ENCODE data around the gene WNT9B. TPM values are rescaled to one million over a fixed set of nuclear protein-coding genes. Genes with fewer than 3 reads are reported as not detected.

Gene WNT9B
- total RNA-seq, 2 donors from 2014 or later = not detected

GRCh38 chr17:46874906-46875305 lies 23.5 kb downstream of the WNT9B start:
- DNase-seq = no peak
- intact Hi-C loops (cut with DNase I, micrococcal nuclease) = no loop called here
- ATAC-seq = no peak

DNA sequence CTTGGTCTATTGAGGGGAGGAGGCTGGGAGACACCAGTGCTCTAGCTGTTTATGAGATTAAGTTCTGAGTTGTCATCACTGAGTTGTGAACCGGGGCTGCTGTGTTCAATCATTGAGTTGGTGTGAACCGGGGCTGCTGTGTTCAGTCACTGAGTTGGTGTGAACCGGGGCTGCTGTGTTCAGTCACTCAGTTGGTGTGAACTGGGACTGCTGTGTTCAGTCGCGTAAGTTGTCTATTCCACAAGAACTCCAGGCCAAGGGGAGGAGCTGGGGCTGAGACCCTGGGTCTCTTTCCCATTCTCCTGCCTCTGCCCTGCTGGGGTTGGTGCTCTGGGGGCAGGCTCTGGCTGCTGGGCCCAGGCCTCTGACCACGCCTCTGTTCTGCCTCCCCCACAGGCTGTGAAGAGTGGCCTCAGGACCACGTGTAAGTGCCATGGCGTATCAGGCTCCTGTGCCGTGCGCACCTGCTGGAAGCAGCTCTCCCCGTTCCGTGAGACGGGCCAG lies 24.5 kb downstream of the WNT9B start:
- DNase-seq = no peak
- intact Hi-C loops (cut with DNase I, micrococcal nuclease) = no loop called here
- peak; percentile 22 for ATAC-seq

- ATAC-seq (peak; percentile 100), DNase-seq (peak; percentile 51 to 77)
- intact Hi-C loops (cut with DNase I, micrococcal nuclease) = no loop called here
Measured at GRCh38 chr17:46876353-46876887, 25.0 kb downstream of the WNT9B start.

GRCh38 chr17:46876926-46877325 lies 25.5 kb downstream of the WNT9B start:
- intact Hi-C loops (cut with DNase I, micrococcal nuclease) = no loop called here
- DNase-seq (no peak), ATAC-seq (no peak)

DNA sequence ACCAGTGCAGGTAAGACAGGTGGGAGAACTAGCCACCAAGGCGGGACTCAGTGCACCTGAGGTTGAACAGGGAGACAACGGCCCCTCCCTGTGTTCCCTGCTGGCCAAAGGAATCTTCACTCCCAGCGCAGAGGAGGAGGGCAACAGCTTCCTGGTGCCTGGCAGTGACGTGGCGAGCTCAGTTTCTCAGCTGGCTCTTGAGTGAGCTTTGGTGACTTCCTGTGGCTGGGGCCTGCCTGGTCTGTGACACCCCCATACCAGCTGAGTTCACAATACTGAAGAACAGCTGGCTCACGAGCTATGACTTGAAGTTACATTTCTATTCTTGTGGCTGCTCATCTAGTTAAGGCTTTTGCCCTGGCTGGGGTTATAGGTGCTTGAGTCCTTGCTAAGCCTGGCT lies 26.1 kb downstream of the WNT9B start:
- ATAC-seq (no peak), DNase-seq (no peak)
- intact Hi-C loops (cut with DNase I, micrococcal nuclease) = no loop called here

GRCh38 chr17:46878055-46878454 lies 26.7 kb downstream of the WNT9B start:
- peak in 1 of 2 donors; percentile 36 for DNase-seq
- intact Hi-C loops (cut with DNase I, micrococcal nuclease) = no loop called here
- ATAC-seq = no peak

GRCh38 chr17:46879101-46879500 lies 27.7 kb downstream of the WNT9B start:
- intact Hi-C loops (cut with DNase I, micrococcal nuclease) = no loop called here
- DNase-seq = no peak
- no peak for ATAC-seq

DNA sequence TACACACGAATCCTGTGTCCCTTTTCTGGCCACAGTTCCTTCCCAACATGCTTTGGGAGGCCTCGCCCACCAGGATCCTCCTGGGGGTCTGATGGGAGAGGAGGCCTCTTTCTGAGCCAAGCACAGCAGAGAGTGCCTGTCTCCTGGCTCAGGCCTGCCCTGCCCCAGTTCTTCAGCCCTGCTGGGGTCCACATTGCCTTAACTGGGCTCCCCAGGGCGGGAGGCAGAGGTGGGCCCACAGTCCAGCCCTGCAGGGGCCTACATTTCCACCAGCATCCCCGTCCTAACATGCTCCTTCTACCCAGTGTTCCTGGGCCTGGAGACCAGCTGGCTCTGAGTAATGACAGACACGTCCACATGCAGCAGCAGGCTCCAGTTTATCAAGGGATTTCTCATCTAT lies 29.6 kb downstream of the WNT9B start:
- ATAC-seq = no peak
- no peak for DNase-seq
- intact Hi-C loops (cut with DNase I, micrococcal nuclease) = no loop called here

DNA sequence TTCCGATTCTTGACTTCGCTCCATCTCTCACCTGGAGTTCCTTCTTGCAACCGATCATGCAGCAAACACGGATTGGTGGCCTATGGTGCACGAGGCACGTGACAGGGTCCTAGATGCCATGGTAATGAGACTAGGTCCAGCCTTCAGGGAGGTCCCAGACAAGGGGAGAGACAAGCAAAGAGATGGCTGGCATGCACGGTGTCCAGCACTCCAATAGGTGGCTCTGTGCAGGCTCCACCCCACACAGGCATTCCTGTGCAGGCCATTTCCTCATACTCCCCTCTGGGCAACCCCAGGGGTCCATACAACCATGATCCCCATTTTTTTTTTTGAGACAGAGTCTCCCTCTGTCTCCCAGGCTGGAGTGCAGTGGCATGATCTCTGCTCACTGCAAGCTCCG lies 31.3 kb downstream of the WNT9B start:
- ATAC-seq (no peak), DNase-seq (no peak)
- intact Hi-C loops (cut with DNase I, micrococcal nuclease) = no loop called here

GRCh38 chr17:46883871-46884520 lies 32.6 kb downstream of the WNT9B start:
- ATAC-seq (no peak), DNase-seq (no peak)
- intact Hi-C loops (cut with DNase I, micrococcal nuclease) = no loop called here

GRCh38 chr17:46884552-46884951 lies 33.2 kb downstream of the WNT9B start:
- no peak for ATAC-seq
- intact Hi-C loops (cut with DNase I, micrococcal nuclease) = no loop called here

GRCh38 chr17:46885415-46886309 lies 34.3 kb downstream of the WNT9B start:
- intact Hi-C loops (cut with DNase I, micrococcal nuclease) = no loop called here
- ATAC-seq = no peak
- no peak for DNase-seq

More at GRCh38 chr17:46884552-46884951, 33.2 kb downstream of the WNT9B start:
- DNase-seq = no peak

GRCh38 chr17:46886310-46886663 lies 34.9 kb downstream of the WNT9B start:
- ATAC-seq = no peak
- intact Hi-C loops (cut with DNase I, micrococcal nuclease) = no loop called here
- DNase-seq = no peak

- intact Hi-C loops (cut with DNase I, micrococcal nuclease) = no loop called here
- ATAC-seq = no peak
- DNase-seq = no peak
Measured at GRCh38 chr17:46887717-46888116, 36.3 kb downstream of the WNT9B start.

DNA sequence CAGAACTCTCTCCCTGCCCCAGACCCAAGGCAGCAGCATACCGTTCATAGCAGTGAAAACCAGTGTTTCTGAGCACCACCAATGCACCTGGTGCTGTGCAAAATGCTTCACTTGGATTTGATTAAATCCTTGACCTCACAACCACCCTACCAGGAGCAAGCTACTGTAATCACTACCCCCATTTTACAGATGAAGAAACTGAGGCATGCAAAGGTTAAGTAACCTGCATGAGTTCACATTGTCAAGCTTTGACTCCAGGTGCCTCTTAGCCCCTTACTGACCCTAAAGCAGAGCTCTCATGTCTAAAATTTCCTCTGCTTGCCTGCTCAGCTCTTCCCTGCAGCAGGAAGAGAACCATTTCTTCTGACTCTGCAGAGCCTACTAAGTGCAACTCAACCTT lies 37.3 kb downstream of the WNT9B start:
- no peak for DNase-seq
- intact Hi-C loops (cut with DNase I, micrococcal nuclease) = no loop called here
- no peak for ATAC-seq

DNA sequence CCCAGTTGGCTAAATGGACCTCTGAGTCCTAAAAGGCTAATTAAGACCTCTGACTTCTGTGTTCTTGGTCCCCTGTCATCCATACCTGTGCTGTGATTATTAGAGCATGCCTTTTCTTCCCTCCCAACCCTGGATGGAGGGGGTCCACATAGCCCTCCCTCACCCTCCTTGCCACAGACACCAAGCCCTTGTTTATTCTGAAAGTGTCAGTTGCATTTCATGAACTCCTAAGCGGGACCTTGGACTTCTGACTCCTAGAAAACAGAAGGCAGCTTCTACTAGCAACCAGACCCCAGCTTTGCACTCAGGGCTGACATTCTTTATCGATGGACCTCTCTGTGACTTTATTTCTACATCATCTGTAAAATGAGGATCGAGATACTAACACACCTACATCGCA lies 38.1 kb downstream of the WNT9B start:
- ATAC-seq (no peak), DNase-seq (no peak)
- intact Hi-C loops (cut with DNase I, micrococcal nuclease) = no loop called here

GRCh38 chr17:46889992-46890564 lies 38.7 kb downstream of the WNT9B start:
- DNase-seq (no peak), ATAC-seq (no peak)
- intact Hi-C loops (cut with DNase I, micrococcal nuclease) = no loop called here

DNA sequence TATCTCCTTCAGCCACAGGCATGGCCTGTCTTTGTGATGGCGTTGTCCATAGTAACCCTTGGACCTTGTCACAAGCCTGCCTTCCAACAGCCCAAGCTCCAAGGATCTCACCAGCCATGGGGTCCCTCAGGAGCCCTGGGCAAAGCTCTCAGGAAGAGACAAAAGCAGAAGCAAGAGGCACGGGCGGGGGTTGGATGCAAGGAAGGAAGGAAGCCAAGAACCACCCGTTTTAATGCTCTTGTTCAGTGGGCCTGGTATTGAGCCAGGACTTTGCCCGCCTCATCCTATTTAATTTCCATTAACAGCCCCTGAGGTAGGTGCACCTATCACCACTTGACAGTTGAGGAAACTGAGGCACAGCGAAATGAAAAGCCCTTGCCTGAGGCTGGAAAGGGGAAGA lies 39.3 kb downstream of the WNT9B start:
- ATAC-seq = no peak
- no peak for DNase-seq
- intact Hi-C loops (cut with DNase I, micrococcal nuclease) = no loop called here

GRCh38 chr17:46892192-46892703 lies 40.9 kb downstream of the WNT9B start:
- no peak for DNase-seq
- ATAC-seq = no peak
- intact Hi-C loops (cut with DNase I, micrococcal nuclease) = no loop called here

DNA sequence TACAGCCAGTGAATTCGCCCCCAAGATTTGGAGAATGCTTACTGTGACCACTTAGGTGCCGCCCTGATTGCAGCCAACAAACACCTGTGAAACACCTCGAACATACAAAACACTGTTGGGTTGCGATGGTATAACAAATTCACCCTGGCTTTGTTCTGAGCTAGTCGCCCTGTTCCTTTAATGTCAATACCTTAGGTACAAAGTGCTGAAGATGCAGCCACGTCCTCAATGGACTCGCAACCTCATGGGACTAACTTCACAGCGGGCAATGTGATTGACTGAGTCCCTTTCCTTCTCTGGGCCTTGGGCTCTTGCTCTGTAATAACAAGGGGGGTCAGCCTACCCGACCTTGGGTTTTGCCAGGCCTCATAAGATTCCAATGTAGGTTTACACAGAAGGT lies 42.6 kb downstream of the WNT9B start:
- DNase-seq (no peak), ATAC-seq (no peak)
- intact Hi-C loops (cut with DNase I, micrococcal nuclease) = no loop called here

Data from left colon (tissue), 2 donors.